Adrenal gland (tissue), 12 donors: ENCODE results near the gene TBC1D1. TPM values are rescaled to one million over a fixed set of nuclear protein-coding genes. Genes with fewer than 3 reads are reported as not detected.

Source experiments
- DNase-seq, 7 donors: peaks; one replicate each; pipeline ENCODE4 v3.0.0-alpha.2; 2019 to 2020
- H3K27ac ChIP-seq, 5 donors: fragments of 200-600 bp; sonication (generic) in 4 of 5; 1 replicate in 3 of 5; 2 replicates in 2 of 5; pipeline versions ENCODE4 v1.5.1 to v1.8.0; 2016 to 2020; ENCODE audit warnings: mild to moderate bottlenecking in 1 of 5
- H3K27me3 ChIP-seq: fragments of 200-600 bp; 2 replicates; pipeline ENCODE4 v1.8.0; 2021
- H3K36me3 ChIP-seq, 2 donors: fragments of 200-600 bp; replicated peaks in 1 of 2; 1 replicate in 1 of 2; 2 replicates in 1 of 2; pipeline versions ENCODE4 v1.5.1 to v1.8.0; 2018 to 2022
- H3K4me1 ChIP-seq, 2 donors: fragments of 200-600 bp; replicated peaks in 1 of 2; 1 replicate in 1 of 2; 2 replicates in 1 of 2; pipeline versions ENCODE4 v1.5.1 to v1.8.0; 2018 to 2021
- H3K4me3 ChIP-seq, 4 donors: fragments of 200-600 bp; sonication (generic) in 3 of 4; one replicate each; pipeline ENCODE4 v1.5.1; 2016 to 2018
- H3K9me3 ChIP-seq, 3 donors: fragments of 200-600 bp; sonication (generic) in 1 of 3; replicated peaks in 1 of 3; 1 replicate in 2 of 3; 2 replicates in 1 of 3; pipeline versions ENCODE4 v1.5.1 to v1.8.0; 2016 to 2021
- POLR2A ChIP-seq, 2 donors: fragments of 450-650 bp; IDR thresholded peaks; one replicate each; pipeline ENCODE4 v1.6.1; 2017; ENCODE audit warnings: antibody characterized with exemption in 2 of 2, mild to moderate bottlenecking in 2 of 2, moderate library complexity in 1 of 2
- whole genome bisulfite sequencing, 4 donors: extraction: QIAGEN DNeasy Blood & Tissue Kit in 2 of 4; methylation state at CpG; one replicate each; pipeline versions ENCODE4 v1.1.5 to v1.1.7; 2013 to 2017; 5-methylcytosine and 5-hydroxymethylcytosine counted together
- intact Hi-C, 2 donors: fragments of 100-400 bp; cut with DNase I; formaldehyde crosslinking; loops; one replicate each; pipeline versions ENCODE4 v1.14.1 to v1.15.0; 2022 to 2023
- polyA plus RNA-seq, 3 donors: library from polyadenylated mRNA; stranded (reverse); fragments of 200-250 nt in 2 of 3; fragments of 350-450 nt in 1 of 3; fragmentation: Illumina TruSeq in 1 of 3; extraction: RNeasy Lipid Tissue Mini Kit (QIAGEN cat#74804) in 1 of 3; gene quantifications; one replicate each; pipeline ENCODE4 v1.2.3, GENCODE V29; 2013 to 2014
- total RNA-seq, 9 donors: library from RNA; depleted of rRNA in 4 of 9; stranded (reverse); fragments of >200 nt in 4 of 9; fragments of 120-200 nt in 1 of 9; fragmentation: NEBNext Ultra II Directional in 1 of 9; extraction: Animal tissue kit (Norgen Biotek cat#: 25700) in 1 of 9; gene quantifications; one replicate each; pipeline versions ENCODE4 v1.1.0 to v1.2.4, GENCODE V29; 2013 to 2023
- TF ChIP-seq, protein P1 (sequence below), 6 experiments: fragments of 450-650 bp in 4 of 6; fragments of 200-600 bp in 2 of 6; sonication (generic) in 1 of 6; IDR thresholded peaks; 1 replicate in 5 of 6; 2 replicates in 1 of 6; pipeline versions ENCODE4 v1.5.1 to v1.8.0; 2016 to 2021; ENCODE audit warnings: antibody characterized with exemption in 6 of 6, mild to moderate bottlenecking in 2 of 6, moderate library complexity in 1 of 6
- donor health status: healthy with polysubstance abuse.
- donor health status: Bipolar disorder and iron deficiency.
- donor health status: DM: yes; HTN: yes; CAD: no.
- donor health status: DM: no; HTN: no; CAD: no.
- donor health status: DM: no; HTN: no; CAD: no.
- donor health status: DM: yes; HTN: yes; CAD: no.

TBC1D1 gene
- total and polyA plus RNA-seq, 12 donors, result 16.3 to 77.3 (median 25.7) TPM

DNA sequence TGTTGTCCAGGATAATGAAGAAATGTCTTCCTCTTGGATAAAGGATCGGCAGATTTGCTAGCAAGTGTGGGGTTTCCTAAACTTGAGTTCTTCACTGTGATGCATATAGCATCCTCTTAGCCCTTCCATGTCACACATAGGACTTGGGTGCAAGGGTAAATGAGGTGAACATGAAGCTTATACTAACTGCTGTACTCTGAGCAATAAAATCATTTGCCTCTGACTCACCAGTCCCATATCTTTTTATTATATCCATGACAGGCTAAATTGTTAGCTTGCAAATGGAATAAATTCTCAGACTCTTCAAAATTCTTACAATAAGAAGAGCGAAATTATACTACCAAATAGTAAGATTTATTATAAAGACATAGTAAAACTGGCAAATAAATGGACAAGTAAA, 14.7 kb upstream of the TBC1D1 start:
- Histone ChIP-seq H3K4me3 (no peak overlapping the region), H3K9me3 (no peaks in the 10 kb centered on the region), H3K4me1 (peaks cover 9 to 14% of the 10 kb centered on the region in 2 donors), H3K27me3 (no peaks in the 10 kb centered on the region), H3K36me3 (no peaks in the 10 kb centered on the region), H3K27ac (no peak overlapping the region)
- no peak for TF ChIP-seq POLR2A (IDR thresholded peaks at IDR 0.05)
- TF ChIP-seq, protein P1, sequence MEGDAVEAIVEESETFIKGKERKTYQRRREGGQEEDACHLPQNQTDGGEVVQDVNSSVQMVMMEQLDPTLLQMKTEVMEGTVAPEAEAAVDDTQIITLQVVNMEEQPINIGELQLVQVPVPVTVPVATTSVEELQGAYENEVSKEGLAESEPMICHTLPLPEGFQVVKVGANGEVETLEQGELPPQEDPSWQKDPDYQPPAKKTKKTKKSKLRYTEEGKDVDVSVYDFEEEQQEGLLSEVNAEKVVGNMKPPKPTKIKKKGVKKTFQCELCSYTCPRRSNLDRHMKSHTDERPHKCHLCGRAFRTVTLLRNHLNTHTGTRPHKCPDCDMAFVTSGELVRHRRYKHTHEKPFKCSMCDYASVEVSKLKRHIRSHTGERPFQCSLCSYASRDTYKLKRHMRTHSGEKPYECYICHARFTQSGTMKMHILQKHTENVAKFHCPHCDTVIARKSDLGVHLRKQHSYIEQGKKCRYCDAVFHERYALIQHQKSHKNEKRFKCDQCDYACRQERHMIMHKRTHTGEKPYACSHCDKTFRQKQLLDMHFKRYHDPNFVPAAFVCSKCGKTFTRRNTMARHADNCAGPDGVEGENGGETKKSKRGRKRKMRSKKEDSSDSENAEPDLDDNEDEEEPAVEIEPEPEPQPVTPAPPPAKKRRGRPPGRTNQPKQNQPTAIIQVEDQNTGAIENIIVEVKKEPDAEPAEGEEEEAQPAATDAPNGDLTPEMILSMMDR (IDR thresholded peaks at IDR 0.05), result no peak
- 87 to 100% (median 97%) methylated on average over 2 of the region's 2 CpGs for WGBS, 4 donors
- intact Hi-C loops, result no loop called here
- no peak for DNase-seq

DNA sequence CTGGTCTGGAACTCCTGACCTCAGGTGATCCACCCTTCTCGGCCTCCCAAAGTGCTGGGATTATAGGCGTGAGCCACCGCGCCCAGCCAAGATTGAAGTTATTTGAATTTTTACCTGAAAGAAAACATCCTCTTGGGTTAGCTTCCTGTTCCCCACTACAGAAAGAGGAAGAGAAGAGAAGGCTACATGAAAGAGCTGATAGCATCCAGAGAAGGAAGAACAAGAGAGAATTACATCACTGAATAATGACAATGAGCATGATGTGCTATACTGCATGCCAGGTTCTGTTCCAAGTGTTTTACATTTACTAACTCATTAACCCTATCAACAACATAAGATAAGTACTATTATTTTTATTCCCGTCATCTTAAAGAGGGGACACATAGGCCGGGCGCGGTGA, 11.5 kb upstream of the TBC1D1 start:
- intact Hi-C loops, result no loop called here
- Histone ChIP-seq H3K4me1 (peaks cover 0 to 4% of the 10 kb centered on the region in 2 donors), H3K36me3 (no peaks in the 10 kb centered on the region)

DNA sequence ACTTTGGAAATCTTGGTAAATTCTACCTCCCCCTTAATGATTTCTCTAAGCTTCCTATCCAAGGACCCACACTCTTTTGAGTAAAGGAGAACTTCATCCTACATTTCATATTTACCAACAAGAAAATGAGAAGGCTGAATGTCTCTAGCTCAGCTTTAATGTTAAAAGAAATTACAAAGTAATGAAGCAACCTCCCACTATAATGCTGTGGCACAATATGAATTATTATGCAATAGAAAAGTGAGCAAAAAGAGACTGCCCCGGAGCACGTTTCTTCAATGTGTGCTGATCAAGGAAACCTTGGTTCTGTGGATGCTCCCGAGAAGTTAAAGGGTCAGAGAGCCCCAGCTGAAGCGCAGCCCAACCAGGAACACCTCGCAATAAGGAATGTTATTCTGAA, 9.1 kb upstream of the TBC1D1 start:
- peaks cover 0 to 9% of the 10 kb centered on the region in 2 donors for H3K4me1 ChIP-seq
- H3K36me3 ChIP-seq, result no peaks in the 10 kb centered on the region
- H3K4me3 ChIP-seq, result no peak overlapping the region
- 62 to 74% (median 69%) methylated on average over 5 of the region's 5 CpGs for WGBS, 4 donors
- no peak for TF ChIP-seq POLR2A (IDR thresholded peaks at IDR 0.05)
- TF ChIP-seq, protein P1 (IDR thresholded peaks at IDR 0.05), result no peak
- intact Hi-C loops, result no loop called here
- no peak overlapping the region for H3K27ac ChIP-seq
- no peak for DNase-seq
- no peaks in the 10 kb centered on the region for H3K9me3 ChIP-seq
- no peaks in the 10 kb centered on the region for H3K27me3 ChIP-seq

More for the DNA sequence above, 11.5 kb upstream of the TBC1D1 start:
- 92 to 93% (median 92%) methylated on average over 8 of the region's 8 CpGs for WGBS, 4 donors
- H3K27me3 ChIP-seq, result no peaks in the 10 kb centered on the region
- H3K27ac ChIP-seq, result no peak overlapping the region
- H3K9me3 ChIP-seq, result no peaks in the 10 kb centered on the region
- no peak overlapping the region for H3K4me3 ChIP-seq
- TF ChIP-seq, protein P1 (IDR thresholded peaks at IDR 0.05), result no peak
- TF ChIP-seq POLR2A (IDR thresholded peaks at IDR 0.05), result no peak
- no peak for DNase-seq

DNA sequence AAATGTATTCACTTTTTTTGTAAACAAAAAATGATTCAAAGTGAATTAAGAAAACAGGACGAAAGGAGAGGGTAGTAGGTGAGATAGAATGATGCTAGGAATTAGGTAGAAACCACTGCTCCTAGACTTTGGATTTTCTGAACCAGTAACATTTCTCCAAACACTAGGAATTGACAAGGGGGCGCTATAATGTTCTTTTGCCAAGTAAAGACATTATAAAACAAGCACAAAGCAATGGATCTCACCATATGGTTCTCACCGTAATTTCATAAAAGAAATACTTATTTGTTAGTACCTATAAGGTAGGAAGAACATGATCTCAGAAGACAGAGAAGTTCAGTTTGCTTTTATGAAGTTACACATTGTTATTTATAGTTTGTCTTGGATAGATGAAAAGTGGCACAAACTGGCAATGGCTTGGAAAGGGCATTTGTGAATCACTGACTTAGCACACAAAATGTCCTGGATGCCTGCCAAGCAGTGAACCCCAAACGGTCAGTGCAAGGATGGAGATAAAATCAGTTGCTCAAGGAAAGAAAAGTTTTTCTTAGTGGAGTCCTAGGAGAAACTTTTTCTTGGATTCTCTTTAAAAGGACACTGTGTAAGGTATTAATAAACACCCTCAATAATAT, 8.1 kb upstream of the TBC1D1 start:
- Histone ChIP-seq H3K27me3 (no peaks in the 10 kb centered on the region), H3K9me3 (no peaks in the 10 kb centered on the region), H3K4me1 (peaks cover 0 to 9% of the 10 kb centered on the region in 2 donors), H3K36me3 (no peaks in the 10 kb centered on the region), H3K27ac (no peak overlapping the region), H3K4me3 (no peak overlapping the region)
- TF ChIP-seq, protein P1 (IDR thresholded peaks at IDR 0.05), result no peak
- no peak for TF ChIP-seq POLR2A (IDR thresholded peaks at IDR 0.05)
- WGBS, 4 donors, result 35 to 42% (median 41%) methylated on average over 4 of the region's 4 CpGs
- DNase-seq, result peak in 3 of 7 donors; percentile 36 to 54 (median 53)
- intact Hi-C loops, result no loop called here
